ENCODE results near the gene TRMT61B. TPM values are rescaled to one million over a fixed set of nuclear protein-coding genes. Genes with fewer than 3 reads are reported as not detected.

TRMT61B gene
- total and polyA plus RNA-seq, 2 of the 13 experiments (the other 11 are each of a cell fraction or from before 2014, with no cell fraction given) = 19.7 to 23.5 TPM

DNA sequence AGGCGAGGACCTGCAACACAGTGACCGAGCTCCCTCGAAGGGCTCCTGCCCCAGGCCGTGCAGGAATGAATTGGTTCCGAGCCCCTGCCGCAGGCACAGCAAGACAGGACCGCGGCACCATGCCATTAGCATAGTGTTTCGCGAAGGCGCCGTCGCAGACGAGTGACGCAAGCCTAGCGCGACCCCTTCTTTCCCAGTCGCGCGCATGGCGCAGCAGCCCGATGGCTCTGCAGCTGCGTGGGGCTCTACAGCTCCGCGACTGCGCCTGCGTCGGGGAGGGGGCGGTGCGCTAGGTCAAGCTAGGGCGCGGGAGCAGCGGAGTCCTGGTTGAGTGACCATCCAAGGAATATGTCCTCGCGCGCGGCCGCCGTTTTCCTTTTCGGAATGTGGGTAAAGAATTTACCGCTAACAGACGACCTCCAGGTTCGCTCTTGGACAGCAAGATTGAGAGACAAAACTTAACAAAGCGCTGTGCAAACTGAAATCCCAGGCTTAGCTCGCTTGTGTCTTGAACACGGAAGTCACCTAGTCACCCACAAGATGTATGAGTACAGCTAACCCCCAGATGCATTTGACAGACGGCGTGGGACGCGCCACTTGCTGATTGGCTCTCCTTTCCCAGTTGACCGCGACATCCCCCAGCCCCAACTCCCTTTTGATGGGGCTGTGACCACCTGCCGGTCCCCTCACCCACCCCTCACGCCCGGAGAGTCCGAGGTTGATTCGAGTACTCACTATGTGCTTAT, at the start of gene TRMT61B (continued):
- TF ChIP-seq, protein P1, sequence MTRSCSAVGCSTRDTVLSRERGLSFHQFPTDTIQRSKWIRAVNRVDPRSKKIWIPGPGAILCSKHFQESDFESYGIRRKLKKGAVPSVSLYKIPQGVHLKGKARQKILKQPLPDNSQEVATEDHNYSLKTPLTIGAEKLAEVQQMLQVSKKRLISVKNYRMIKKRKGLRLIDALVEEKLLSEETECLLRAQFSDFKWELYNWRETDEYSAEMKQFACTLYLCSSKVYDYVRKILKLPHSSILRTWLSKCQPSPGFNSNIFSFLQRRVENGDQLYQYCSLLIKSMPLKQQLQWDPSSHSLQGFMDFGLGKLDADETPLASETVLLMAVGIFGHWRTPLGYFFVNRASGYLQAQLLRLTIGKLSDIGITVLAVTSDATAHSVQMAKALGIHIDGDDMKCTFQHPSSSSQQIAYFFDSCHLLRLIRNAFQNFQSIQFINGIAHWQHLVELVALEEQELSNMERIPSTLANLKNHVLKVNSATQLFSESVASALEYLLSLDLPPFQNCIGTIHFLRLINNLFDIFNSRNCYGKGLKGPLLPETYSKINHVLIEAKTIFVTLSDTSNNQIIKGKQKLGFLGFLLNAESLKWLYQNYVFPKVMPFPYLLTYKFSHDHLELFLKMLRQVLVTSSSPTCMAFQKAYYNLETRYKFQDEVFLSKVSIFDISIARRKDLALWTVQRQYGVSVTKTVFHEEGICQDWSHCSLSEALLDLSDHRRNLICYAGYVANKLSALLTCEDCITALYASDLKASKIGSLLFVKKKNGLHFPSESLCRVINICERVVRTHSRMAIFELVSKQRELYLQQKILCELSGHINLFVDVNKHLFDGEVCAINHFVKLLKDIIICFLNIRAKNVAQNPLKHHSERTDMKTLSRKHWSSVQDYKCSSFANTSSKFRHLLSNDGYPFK (CRISPR knock-in tag; IDR thresholded peaks at IDR 0.05; ENCODE audit: borderline replicate concordance) = peak; percentile 96
- TF ChIP-seq ZNF160 (CRISPR knock-in tag; IDR thresholded peaks at IDR 0.05) (peak; percentile 85; the same call in 1 of the 2 replicates), TBX3 (IDR thresholded peaks at IDR 0.05; ENCODE audit: borderline replicate concordance) (peak; percentile 64; the same call in 1 of the 2 replicates), RFXANK (CRISPR knock-in tag; IDR thresholded peaks at IDR 0.05) (peak; percentile 90; the same call in 1 of the 2 replicates), REXO4 (CRISPR knock-in tag; IDR thresholded peaks at IDR 0.05; ENCODE audit: borderline replicate concordance) (peak; percentile 66; the same call in 1 of the 2 replicates), ZNF430 (CRISPR knock-in tag; IDR thresholded peaks at IDR 0.05) (peak; percentile 98), CEBPG (CRISPR knock-in tag; IDR thresholded peaks at IDR 0.05) (peak; percentile 84), DNMT3B (CRISPR knock-in tag; conservative IDR thresholded peaks at IDR 0.05) (no peak; the same call in 1 of the 2 replicates), MEIS2 (CRISPR knock-in tag; IDR thresholded peaks at IDR 0.05) (peak; percentile 64; the same call in 1 of the 2 replicates)
- TF ChIP-seq, protein P2, sequence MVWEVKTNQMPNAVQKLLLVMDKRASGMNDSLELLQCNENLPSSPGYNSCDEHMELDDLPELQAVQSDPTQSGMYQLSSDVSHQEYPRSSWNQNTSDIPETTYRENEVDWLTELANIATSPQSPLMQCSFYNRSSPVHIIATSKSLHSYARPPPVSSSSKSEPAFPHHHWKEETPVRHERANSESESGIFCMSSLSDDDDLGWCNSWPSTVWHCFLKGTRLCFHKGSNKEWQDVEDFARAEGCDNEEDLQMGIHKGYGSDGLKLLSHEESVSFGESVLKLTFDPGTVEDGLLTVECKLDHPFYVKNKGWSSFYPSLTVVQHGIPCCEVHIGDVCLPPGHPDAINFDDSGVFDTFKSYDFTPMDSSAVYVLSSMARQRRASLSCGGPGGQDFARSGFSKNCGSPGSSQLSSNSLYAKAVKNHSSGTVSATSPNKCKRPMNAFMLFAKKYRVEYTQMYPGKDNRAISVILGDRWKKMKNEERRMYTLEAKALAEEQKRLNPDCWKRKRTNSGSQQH (CRISPR knock-in tag; IDR thresholded peaks at IDR 0.05; ENCODE audit: low read depth) = peak; percentile 98
- TF ChIP-seq, protein P3, sequence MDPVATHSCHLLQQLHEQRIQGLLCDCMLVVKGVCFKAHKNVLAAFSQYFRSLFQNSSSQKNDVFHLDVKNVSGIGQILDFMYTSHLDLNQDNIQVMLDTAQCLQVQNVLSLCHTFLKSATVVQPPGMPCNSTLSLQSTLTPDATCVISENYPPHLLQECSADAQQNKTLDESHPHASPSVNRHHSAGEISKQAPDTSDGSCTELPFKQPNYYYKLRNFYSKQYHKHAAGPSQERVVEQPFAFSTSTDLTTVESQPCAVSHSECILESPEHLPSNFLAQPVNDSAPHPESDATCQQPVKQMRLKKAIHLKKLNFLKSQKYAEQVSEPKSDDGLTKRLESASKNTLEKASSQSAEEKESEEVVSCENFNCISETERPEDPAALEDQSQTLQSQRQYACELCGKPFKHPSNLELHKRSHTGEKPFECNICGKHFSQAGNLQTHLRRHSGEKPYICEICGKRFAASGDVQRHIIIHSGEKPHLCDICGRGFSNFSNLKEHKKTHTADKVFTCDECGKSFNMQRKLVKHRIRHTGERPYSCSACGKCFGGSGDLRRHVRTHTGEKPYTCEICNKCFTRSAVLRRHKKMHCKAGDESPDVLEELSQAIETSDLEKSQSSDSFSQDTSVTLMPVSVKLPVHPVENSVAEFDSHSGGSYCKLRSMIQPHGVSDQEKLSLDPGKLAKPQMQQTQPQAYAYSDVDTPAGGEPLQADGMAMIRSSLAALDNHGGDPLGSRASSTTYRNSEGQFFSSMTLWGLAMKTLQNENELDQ (CRISPR knock-in tag; IDR thresholded peaks at IDR 0.05; ENCODE audit: borderline replicate concordance) = peak; percentile 79
- TF ChIP-seq, protein P4, sequence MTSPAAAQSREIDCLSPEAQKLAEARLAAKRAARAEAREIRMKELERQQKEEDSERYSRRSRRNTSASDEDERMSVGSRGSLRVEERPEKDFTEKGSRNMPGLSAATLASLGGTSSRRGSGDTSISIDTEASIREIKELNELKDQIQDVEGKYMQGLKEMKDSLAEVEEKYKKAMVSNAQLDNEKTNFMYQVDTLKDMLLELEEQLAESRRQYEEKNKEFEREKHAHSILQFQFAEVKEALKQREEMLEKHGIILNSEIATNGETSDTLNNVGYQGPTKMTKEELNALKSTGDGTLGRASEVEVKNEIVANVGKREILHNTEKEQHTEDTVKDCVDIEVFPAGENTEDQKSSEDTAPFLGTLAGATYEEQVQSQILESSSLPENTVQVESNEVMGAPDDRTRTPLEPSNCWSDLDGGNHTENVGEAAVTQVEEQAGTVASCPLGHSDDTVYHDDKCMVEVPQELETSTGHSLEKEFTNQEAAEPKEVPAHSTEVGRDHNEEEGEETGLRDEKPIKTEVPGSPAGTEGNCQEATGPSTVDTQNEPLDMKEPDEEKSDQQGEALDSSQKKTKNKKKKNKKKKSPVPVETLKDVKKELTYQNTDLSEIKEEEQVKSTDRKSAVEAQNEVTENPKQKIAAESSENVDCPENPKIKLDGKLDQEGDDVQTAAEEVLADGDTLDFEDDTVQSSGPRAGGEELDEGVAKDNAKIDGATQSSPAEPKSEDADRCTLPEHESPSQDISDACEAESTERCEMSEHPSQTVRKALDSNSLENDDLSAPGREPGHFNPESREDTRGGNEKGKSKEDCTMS (CRISPR knock-in tag; conservative IDR thresholded peaks at IDR 0.05) = peak; percentile 62; the same call in 1 of the 2 replicates
- TF ChIP-seq, protein P5, sequence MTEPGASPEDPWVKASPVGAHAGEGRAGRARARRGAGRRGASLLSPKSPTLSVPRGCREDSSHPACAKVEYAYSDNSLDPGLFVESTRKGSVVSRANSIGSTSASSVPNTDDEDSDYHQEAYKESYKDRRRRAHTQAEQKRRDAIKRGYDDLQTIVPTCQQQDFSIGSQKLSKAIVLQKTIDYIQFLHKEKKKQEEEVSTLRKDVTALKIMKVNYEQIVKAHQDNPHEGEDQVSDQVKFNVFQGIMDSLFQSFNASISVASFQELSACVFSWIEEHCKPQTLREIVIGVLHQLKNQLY (CRISPR knock-in tag; IDR thresholded peaks at IDR 0.05) = peak; percentile 82; the same call in 1 of the 2 replicates
- TF ChIP-seq, protein P6, sequence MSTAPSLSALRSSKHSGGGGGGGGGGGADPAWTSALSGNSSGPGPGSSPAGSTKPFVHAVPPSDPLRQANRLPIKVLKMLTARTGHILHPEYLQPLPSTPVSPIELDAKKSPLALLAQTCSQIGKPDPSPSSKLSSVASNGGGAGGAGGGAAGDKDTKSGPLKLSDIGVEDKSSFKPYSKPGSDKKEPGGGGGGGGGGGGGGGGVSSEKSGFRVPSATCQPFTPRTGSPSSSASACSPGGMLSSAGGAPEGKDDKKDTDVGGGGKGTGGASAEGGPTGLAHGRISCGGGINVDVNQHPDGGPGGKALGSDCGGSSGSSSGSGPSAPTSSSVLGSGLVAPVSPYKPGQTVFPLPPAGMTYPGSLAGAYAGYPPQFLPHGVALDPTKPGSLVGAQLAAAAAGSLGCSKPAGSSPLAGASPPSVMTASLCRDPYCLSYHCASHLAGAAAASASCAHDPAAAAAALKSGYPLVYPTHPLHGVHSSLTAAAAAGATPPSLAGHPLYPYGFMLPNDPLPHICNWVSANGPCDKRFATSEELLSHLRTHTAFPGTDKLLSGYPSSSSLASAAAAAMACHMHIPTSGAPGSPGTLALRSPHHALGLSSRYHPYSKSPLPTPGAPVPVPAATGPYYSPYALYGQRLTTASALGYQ (CRISPR knock-in tag; IDR thresholded peaks at IDR 0.05) = peak; percentile 73
